Activated CD4-positive, CD25-positive, alpha-beta regulatory T cell (primary cell): ENCODE results near the gene SPINDOC.

ENCODE experiments used
- DNase-seq, 4 experiments: peaks; one replicate each; lab custom pipeline; 2025; lab: John Stamatoyannopoulos, UW

The SPINDOC gene

DNA sequence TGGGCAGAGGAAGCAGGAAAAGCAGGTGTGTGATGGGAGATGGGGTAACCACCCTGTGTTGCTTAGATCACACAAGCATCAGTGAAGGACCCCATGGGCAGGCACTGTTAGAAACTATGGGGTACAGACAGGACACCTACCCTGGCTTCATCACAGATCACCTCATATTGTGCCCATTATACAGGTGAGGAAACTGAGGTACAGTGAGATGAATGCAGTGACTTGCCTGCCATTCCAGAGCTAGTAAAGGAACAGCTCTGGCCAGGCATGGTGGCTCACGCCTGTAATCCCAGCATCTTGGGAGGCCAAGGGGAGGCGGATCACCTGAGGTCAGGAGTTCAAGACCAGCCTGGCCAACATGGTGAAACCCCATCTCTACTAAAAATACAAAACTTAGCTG lies 19.8 kb downstream of the SPINDOC start:
- no peak for DNase-seq

DNA sequence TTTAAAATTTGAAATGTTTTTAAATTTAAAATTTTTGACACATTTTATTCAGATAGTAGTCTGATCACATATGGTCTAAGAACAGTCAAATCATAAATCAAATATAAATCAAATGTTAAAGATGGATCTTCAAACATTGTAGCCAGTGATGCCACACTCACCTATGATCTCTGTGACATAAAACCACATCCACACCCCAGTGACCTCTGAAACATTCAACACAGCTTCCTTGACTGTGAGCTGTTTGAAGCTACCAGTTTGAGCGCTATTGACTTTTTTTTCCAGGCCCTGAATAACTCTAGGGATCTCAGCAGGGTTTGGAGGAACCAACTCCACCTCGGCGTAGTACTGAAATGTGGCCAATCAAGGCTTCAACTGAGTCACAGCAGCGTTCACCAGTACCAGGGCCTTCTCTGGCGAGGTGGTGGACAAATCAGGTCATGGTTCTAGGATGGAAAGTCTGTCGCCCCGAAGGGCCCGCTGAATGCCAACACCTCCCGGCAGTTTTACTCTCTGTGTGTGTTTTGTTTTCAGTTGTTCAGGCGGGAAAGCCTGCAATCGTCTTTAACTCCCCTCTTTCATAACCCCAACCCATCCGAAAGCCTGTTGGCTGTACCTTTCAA lies 21.4 kb downstream of the SPINDOC start:
- DNase-seq, result no peak

DNA sequence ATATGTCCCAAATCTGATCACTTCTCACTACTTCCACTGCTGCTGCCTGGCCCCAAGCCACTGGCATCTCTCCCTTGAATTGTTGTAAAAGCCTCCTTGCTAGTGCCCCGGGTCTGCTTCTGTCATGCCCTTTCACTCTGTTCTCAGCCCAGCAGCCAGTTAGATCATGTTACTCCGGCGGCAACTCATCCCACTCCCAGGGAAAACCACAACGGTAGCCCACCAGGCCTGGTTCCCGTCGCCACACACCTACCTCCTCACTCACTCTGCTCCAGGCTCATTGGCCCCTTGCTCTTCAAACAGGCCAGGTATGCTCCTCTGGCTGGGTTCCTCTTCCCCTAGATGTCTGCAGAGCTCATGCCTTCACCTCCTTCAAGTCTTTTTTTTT lies 21.9 kb downstream of the SPINDOC start:
- DNase-seq, result no peak

DNA sequence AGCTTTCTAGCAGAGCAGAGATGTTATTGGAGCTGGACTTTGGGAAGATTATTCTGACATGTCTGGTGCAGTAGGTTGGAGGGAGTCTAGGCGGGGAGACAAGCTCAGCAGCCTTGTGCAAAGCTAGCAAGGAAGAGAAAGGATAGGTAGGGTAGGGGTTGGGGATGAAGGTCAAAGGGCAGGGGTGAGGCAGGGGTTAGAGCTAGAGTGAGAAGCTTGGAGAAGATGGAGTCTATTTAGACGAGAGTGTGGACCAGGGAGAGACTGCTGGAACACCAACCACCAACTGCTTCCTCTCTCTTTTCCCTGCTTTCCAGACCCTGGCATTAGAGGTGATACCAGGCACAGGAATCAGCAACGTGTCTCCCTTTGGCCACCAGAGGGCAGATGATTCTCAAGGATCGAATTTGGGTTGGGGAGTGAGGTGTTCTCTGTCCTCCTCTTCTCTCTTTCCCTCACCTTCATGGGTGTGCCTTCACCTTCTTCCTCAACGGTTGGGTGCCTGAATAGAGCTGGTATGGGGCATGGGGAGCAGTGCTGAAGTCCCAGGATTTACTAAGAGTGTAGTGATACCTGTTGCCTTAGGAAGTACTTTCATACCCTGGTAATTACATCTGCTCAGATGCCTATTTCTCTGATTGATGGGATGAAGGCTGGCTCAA lies 23.9 kb downstream of the SPINDOC start:
- DNase-seq, result peak; percentile 39 to 58 (median 52)

DNA sequence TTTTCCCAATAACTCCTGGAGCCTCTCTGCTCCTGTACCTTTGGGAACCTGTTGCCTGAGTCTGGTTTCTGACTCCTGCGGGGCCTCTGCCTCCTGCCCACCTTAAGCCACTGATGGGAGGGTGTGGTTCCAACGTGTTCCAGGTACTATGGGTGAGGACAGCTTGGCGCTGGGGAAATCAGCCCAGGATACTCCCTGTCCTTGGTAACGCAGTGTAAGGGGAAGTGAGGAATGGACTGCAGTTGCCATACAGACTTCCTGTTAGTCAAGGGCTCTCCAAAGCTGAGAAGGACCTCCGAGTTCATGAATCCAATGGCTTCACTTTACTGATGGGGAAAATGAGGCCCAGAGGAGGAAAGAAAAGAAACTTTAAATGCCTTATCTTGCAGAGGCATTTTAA lies 24.5 kb downstream of the SPINDOC start:
- no peak for DNase-seq

DNA sequence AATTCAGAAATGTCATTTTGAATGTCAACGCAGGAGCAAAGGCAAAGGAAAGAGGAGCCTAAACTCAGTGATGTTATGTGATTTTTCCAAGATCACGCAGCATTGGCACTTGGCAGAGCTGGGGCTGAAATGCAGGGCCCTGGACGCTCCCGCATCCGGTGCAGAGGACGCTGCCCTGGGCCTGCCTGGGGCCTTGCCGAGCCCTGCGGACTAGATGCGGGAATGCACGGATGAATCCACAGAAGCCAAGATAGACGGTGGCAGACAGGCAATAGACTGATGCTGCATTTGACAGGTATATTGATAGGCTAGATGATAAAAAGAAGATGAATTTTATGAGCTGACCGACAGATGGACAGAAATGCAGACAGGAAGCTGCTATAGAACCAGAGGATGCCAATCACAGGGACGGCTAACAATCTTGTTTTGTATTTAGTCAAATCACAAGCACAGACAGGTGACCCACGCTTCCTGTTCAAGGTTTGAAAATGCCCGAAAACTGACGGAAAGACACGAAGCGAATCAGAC lies 25.0 kb downstream of the SPINDOC start:
- no peak for DNase-seq

DNA sequence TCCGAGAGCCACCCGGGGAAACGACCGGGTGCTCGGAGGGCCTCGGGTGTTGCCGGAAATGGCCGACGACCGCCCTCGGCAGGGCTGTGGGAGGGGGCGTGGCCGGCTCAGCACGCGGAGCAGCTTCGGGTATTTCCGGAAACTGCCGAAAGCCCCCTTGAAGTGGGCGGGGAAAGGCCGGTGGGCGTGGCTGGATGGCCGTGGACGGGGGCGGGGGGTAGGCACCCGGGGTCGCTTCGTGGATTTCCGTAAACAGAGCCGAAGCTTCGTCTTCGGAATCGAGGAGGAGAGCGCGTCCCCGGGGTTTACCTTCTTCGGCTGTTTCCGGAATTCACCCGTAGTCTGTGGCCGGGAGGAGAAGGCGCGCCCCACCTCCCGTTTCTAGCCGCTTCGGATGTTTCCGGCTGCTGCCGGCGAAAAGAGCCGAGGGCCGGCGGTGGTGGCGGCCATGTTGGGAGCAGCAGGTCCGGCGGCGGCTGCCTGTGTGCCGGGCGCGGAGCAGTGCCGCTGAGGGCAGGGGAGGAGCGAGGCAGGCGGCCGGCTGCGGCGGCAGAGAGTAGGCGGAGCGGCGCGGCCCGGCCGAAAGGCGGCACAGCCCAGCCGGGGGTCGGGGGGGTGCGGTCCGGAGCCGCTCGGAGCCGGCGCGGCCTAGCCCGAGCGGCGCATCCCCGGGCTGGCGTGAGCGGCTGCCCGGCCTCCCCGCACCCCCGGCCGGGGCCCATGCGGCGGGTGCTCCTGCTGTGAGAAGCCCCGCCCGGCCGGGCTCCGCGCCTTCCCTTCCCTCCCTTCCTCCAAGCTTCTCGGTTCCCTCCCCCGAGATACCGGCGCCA lies 25.6 kb downstream of the SPINDOC start, which contains the start of gene MARK2:
Gene MARK2, plus strand, starts transcription at position 433 of the 830 bp plus-strand sequence. Its CDS starts 397 bp downstream, at position 830.
- peak; percentile 99 to 100 (median 99) for DNase-seq

DNA sequence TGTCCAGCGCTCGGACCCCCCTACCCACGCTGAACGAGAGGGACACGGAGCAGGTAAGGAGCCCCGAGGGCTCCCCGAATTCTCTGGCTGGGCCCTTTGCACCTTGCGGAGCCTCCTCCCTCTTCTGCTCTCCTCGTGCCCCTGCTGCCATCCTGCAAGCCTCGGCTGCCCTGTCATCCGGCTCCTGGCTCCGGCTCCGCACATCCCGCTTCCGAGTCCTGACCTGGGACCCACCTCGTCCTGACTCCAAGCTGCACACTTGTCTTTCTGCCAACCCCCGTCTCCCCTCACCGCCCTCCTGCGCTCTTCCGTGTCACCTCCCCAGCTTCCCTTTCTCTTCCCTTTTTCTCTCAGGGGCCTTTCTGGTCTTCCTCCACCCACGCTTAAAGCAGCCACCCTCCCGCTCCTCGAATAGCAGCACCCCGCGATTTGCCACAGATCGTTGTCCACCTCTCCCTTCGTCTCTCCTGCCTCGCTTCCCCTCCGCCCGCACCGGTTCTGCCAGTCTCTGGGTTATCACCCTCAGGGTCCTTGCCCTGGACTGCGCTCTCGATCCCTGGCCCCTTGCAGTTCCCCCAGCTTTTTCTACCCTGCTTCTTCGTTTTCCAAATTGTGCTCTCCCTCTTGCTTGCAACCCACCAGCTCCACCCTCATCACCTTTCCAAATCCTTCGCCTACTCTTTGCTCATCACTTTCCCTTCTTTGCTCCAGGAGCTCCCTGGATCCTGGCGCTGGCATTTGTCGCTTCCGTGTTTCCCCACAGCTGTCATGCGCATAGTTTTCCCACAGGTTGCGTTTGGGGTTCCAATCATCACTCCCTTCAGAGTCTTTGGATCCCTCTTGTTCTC lies 26.5 kb downstream of the SPINDOC start:
- peak in 2 of 4 experiments; percentile 6 to 37 for DNase-seq

DNA sequence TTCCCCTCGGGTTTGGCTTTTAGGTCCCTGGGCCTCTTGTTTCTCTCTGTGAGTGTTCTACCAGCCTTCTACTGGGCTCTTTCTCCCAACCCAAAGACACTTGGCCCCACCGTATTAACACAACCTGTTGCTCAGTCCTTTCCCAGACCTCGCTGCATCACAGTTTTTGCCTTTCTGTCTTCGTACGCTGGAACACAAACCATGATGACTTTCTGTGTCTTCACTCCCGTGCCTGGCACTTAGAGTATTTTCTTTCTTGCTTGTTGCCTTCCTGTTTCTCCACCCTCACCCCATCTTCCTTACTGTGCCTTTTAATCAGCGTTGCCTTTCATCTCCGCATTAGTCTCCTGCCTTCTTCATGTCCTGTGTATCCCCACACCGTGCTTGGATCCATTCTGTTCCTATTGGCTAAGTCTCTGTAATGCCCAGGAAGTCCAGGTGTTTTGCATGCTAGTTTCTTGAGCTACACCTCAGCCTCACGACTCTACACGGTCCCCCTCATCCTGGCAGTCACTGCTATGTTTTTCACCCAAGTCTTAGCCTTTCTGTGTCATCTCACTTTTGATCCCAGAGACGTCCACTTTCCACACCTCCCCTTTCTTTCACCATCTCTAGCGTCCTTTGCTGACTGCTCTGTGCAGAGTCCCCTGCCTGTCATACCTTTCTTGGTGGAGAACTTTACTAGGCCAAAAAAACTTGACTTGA lies 27.3 kb downstream of the SPINDOC start:
- no peak for DNase-seq

DNA sequence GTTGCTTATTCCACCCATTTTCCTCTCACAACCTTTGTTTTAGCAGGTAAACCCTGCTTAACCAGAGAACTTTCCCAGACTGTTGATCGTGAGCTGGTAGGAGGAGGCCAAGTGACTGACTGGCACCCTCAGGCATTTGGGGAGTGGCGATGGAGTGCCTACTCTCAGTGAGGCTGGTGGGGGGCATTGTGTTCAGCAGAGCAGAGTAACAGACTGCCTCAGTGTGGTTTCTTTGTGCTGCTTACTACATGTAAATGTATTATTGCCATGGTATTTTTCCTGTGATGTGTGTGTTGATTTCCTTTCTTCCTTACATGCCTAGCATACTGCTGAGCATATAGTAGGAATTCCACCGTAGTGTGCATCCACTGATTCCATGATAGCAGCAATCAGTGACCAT lies 28.3 kb downstream of the SPINDOC start:
- DNase-seq, result no peak

DNA sequence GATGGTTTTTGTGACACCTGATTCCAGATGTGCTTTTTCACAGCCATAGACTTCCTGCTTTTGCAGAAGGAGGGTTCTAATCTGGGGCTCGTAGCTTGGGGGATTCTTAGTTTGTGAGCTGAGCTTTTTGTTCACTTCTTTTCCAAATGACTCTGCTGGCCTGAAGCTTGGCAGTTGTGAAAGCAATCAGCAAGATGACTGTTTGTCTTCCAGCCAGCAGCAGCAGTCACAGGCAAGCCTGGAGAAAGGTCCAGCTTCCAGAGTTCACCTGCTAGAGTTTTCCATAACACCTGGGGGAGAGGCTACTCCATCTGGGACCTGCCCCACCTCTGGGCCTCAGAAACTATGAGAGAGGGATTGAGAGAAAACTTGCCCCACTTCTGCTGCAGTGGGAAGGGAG lies 29.8 kb downstream of the SPINDOC start:
- DNase-seq, result no peak

DNA sequence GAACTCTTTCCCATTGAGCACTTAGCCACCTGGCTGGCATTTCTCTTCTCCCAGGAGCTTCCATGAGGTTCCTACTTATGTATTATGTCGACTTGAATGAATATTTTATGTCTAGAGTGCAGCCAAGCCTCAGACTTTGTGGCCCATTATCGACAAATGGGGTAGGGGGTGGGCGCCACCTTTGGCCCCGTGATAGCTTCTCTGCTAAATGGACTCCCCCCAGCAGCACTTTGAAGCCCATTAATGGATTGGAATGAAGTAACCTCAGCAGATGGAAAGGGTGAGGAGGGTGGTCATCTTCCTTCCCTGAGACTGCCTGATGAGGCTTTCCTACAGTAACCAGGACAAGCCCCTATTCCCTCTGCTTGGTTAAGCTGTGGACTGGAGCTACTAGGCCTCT lies 31.6 kb downstream of the SPINDOC start:
- no peak for DNase-seq

DNA sequence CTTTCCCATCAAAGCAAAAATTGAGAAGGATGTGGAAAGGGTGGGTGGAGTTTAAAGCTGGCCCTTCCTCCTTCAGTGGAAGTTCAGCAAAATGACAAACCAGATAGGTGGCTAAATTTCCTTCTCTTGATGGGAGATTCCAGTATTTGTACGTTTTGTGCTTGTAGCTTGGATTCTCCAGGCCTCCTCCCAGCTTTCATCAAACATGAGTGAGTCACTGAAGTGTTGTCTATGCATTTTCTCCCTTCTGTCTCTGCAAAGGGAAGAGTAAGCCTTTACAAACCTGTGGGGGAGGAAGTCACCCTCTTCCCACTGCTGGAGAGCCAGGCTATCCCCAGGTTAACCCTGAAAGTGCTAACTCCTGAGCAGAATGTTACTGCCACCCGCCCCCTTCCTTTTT lies 32.0 kb downstream of the SPINDOC start:
- DNase-seq, result no peak

DNA sequence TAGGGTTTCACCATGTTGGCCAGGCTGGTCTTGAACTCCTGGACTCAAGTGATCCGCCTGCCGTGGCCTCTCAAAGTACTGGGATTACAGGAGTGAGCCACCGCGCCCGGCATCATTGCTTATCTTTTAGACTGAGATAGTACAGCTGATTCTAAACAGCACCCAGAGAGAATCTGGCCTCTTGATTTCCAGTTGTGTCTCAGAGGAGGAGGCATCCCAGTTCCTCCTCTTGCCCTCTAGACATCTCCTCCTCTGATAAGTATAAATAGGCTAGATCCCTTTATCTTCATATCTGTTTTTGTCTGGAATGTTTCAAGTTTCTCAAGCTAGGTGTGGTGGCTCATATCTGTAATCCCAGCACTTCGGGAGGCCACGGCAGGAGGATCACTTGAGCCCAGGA lies 32.7 kb downstream of the SPINDOC start:
- no peak for DNase-seq

DNA sequence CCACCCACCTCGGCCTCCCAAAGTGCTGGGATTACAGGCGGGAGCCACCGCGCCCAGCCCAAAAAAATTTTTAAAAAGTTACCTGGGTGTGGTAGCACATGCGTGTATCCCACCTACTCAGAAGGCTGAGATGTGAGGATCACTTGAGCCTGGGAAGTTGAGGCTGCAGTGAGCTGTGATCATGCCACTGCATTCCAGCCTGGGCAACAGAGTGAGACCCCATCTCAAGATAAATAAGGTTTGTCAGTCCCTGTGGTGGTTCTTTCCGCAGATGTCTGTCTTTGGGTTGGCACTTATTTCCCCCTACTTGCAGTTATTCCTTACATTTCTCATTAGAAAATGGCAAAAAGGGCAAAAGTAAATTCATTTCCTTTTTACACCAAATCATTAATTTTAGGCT lies 33.6 kb downstream of the SPINDOC start:
- no peak for DNase-seq

DNA sequence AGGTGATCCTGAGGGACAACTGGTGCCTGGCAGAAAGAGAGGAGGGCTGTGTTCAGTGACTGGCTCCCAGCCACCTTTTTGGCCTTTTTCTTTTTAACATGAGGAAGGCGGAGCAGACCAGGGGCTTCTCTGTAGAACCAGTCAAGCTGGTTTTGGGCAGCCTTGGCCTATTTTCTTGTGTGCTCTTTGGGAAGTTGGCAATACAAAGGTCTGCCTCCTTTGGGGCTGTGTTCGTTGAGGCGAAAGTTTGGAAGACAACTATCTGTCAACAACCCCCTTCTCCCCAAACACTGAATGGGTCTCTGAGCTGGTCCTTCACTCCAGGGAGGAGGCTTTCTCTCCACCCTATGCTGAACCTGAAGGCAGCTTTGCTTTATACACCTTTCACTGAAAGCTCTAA lies 34.1 kb downstream of the SPINDOC start:
- DNase-seq, result no peak

DNA sequence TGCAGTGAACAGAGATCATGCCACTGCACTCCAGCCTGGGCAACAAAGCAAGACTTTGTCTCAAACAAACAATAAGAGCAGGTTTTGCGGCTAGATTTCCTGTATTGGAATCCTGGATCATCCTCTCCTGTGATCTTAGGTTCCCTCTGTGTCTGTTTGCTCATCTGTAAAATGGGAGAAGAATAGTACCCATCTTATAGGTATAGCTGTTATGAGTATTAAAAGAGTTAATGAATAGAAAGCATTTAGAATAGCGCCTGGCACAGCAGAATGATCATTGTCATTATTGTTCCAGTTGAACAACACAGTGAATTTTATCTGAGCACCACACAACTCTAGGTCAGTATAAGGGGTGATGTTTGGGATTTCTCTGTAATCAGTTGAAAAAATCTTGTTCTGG lies 36.4 kb downstream of the SPINDOC start:
- DNase-seq, result no peak

DNA sequence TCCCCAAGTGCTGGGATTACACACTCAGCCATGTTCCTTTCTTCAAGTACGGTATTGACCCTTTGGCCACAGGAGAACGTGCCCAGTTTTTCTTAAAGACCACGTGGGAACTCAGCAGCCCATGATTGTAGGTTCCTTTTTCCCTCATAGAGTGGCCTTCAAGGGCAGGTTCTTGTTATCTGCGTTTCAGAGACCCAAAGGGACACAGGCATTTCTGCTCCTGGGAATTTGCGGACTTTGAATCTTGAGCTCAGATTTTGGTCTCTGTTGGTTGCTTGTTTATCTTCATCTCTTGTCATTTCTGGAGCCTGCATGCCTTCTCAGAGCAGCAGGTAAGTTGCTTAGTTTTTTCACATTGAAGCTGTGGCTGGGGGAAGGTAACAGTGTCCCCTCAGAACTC lies 37.7 kb downstream of the SPINDOC start:
- DNase-seq, result no peak

DNA sequence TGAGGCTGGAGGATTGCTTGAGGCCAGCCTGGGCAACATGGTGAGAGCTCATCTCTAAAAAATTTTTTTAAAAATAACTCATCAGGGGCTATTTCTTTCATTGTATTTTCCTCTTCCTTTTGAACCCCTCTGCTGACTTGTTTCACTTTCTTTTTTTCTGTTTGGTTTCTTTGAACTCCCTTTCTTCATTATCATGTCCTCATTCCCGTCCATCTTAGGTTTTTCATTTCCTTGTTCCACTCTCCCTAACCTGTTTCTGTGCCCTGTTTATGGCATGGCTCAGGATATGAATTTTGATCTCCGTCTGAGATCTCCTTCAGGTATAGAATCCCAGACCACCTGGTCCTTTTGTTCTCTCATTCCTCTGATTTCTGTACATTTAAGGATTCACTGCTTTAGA lies 38.1 kb downstream of the SPINDOC start:
- no peak for DNase-seq

DNA sequence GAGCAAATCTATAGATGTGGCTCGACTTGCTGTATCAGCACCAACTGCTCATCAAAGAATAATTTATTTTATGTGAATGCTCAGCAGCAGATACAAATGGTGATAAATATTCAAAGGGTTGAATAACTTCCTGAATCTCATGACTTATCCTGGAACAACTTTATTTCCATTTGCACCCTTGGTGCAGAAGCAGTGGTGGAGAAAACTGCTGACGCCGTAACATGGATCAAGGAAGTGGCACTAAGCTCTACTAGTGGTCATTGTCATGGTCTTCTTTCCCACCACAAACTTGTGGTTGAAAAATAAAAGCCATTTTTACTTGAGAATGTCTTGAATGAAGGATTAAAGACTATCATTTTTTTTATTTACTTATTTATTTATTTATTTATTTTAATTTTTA lies 40.2 kb downstream of the SPINDOC start:
- DNase-seq, result no peak

DNA sequence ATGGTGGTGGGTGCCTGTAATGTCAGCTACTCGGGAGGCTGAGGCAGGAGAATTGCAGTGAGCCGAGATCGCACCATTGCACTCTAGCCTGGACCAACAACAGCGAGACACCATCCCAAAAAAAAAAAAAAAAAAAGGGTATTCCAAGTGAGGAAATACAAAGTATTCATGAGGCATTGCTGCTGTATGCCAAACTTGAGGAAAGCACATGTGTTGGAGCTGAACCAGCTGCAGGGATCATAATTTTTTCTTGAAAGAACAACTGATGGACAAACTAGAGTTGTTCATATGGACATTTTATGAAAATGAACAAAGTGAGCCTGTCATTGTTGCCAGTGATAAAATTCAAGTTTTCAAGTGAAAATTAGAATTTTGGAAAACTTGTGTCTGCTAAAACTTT lies 41.4 kb downstream of the SPINDOC start:
- DNase-seq, result no peak
